Measurements from ENCODE around the gene ADORA1.

ADORA1 gene

GRCh38 chr1:203174324-203174985 lies 46.9 kb downstream of the ADORA1 start:
- no peaks in the 10 kb centered on the region for H3K4me1 ChIP-seq (ENCODE audit: insufficient read depth, low read length, severe bottlenecking)
- no peaks in the 10 kb centered on the region for H3K9me3 ChIP-seq (ENCODE audit: low read length)
- no peaks in the 10 kb centered on the region for H4K20me1 ChIP-seq (ENCODE audit: insufficient read depth, low read length)

DNA sequence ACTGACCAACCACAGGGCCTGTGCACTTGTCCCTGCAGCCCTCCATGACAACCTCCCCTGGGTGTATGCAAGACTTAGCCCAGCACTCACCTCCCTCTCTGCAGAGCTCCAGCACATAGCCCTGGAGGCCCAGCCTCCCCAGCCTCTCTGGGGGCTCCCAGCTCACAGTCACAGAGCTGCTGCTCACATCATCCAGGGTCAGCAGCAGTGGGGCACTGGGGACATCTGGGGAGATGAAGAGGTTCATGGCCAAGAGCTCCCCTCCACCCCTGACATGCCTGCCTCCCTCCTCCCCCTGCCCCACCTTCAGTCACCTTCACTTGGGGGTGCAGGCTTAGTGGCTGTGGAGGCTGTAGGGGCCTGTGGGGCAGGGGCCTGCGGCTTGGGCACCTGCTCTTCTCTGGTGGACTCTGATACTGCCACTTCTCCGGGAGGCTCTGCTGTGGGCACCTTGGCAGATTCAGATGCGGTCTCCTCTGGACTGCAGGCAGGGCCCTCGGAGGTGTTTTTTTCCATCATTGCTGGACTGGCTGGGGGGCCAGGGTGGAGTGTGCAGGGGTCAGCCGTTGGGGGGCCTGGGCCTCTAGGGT lies 47.8 kb downstream of the ADORA1 start, which contains the start of gene MYBPH:
MYBPH (minus strand) TSS at position 590 of the 590 bp plus-strand sequence; CDS start at position 519, 71 bp downstream.
- H3K4me2 ChIP-seq (ENCODE audit: low read length), result no peak within 1 kb of the TSS
- H3K4me1 ChIP-seq (ENCODE audit: insufficient read depth, low read length, severe bottlenecking), result no peaks in the 10 kb centered on the region
- no peak within 1 kb of the TSS for H2AFZ ChIP-seq (ENCODE audit: low read length)
- no peaks in the 10 kb centered on the region for H4K20me1 ChIP-seq (ENCODE audit: insufficient read depth, low read length)
- H3K9me3 ChIP-seq (ENCODE audit: low read length), result no peaks in the 10 kb centered on the region
- H3K79me2 ChIP-seq (ENCODE audit: insufficient read depth, low read length), result no peaks in the 10 kb centered on the region
- no peaks in the 10 kb centered on the region for H3K36me3 ChIP-seq (ENCODE audit: insufficient read depth, low read length)
- no peaks in the 10 kb centered on the region for H3K27me3 ChIP-seq (ENCODE audit: insufficient read depth, low read length)
- TF ChIP-seq CTCF (IDR thresholded peaks at IDR 0.05; ENCODE audit: low read length) (no peak), EZH2 (IDR thresholded peaks at IDR 0.05; ENCODE audit: borderline replicate concordance, low read length) (no peak)
- H3F3A ChIP-seq (ENCODE audit: insufficient read depth, low read length), result no peaks in the 10 kb centered on the region
- no peak within 1 kb of the TSS for H3K9ac ChIP-seq (ENCODE audit: low read length)
- no peak within 1 kb of the TSS for H3K27ac ChIP-seq (ENCODE audit: low read depth, low read length, poor library complexity, severe bottlenecking)
- no peak within 1 kb of the TSS for H3K4me3 ChIP-seq (ENCODE audit: low read depth, low read length, poor library complexity, severe bottlenecking)
- no peaks in the 10 kb centered on the region for H3K9me2 ChIP-seq (ENCODE audit: low read depth, low read length)

More at GRCh38 chr1:203174324-203174985, 46.9 kb downstream of the ADORA1 start:
- TF ChIP-seq CTCF (IDR thresholded peaks at IDR 0.05; ENCODE audit: low read length) (no peak), EZH2 (IDR thresholded peaks at IDR 0.05; ENCODE audit: borderline replicate concordance, low read length) (no peak)
- H3F3A ChIP-seq (ENCODE audit: insufficient read depth, low read length), result no peaks in the 10 kb centered on the region
- H3K27ac ChIP-seq (ENCODE audit: low read depth, low read length, poor library complexity, severe bottlenecking), result no peak overlapping the region
- no peaks in the 10 kb centered on the region for H3K36me3 ChIP-seq (ENCODE audit: insufficient read depth, low read length)
- H3K4me2 ChIP-seq (ENCODE audit: low read length), result no peak overlapping the region
- no peak overlapping the region for H3K9ac ChIP-seq (ENCODE audit: low read length)
- H3K9me2 ChIP-seq (ENCODE audit: low read depth, low read length), result no peaks in the 10 kb centered on the region
- H3K79me2 ChIP-seq (ENCODE audit: insufficient read depth, low read length), result no peaks in the 10 kb centered on the region
- H2AFZ ChIP-seq (ENCODE audit: low read length), result no peak overlapping the region
- H3K4me3 ChIP-seq (ENCODE audit: low read depth, low read length, poor library complexity, severe bottlenecking), result no peak overlapping the region
- no peaks in the 10 kb centered on the region for H3K27me3 ChIP-seq (ENCODE audit: insufficient read depth, low read length)

- TF ChIP-seq EZH2 (IDR thresholded peaks at IDR 0.05; ENCODE audit: borderline replicate concordance, low read length) (no peak), CTCF (IDR thresholded peaks at IDR 0.05; ENCODE audit: low read length) (no peak)
- H3F3A ChIP-seq (ENCODE audit: insufficient read depth, low read length), result no peaks in the 10 kb centered on the region
- H3K9ac ChIP-seq (ENCODE audit: low read length), result no peak overlapping the region
- H3K4me2 ChIP-seq (ENCODE audit: low read length), result no peak overlapping the region
- no peak overlapping the region for H3K4me3 ChIP-seq (ENCODE audit: low read depth, low read length, poor library complexity, severe bottlenecking)
- H3K27me3 ChIP-seq (ENCODE audit: insufficient read depth, low read length), result no peaks in the 10 kb centered on the region
- no peaks in the 10 kb centered on the region for H3K36me3 ChIP-seq (ENCODE audit: insufficient read depth, low read length)
- no peaks in the 10 kb centered on the region for H3K4me1 ChIP-seq (ENCODE audit: insufficient read depth, low read length, severe bottlenecking)
- H2AFZ ChIP-seq (ENCODE audit: low read length), result no peak overlapping the region
- no peaks in the 10 kb centered on the region for H3K79me2 ChIP-seq (ENCODE audit: insufficient read depth, low read length)
- H4K20me1 ChIP-seq (ENCODE audit: insufficient read depth, low read length), result no peaks in the 10 kb centered on the region
- H3K9me3 ChIP-seq (ENCODE audit: low read length), result no peaks in the 10 kb centered on the region
- H3K9me2 ChIP-seq (ENCODE audit: low read depth, low read length), result no peaks in the 10 kb centered on the region
- no peak overlapping the region for H3K27ac ChIP-seq (ENCODE audit: low read depth, low read length, poor library complexity, severe bottlenecking)
Observed at GRCh38 chr1:203175827-203176241, 48.3 kb downstream of the ADORA1 start.

Data from OCI-LY1 (cell line).